OCI-LY7 (cell line): Measurements from ENCODE around the gene THRSP. TPM values are rescaled to one million over a fixed set of nuclear protein-coding genes. Genes with fewer than 3 reads are reported as not detected.

Experiments used
- BruUV-seq: library from RNA; stranded (reverse); fragments of 400-500 nt; replicated peaks from 2 replicates; lab custom pipeline; 2021; lab: Mats Ljungman, UMichigan
- CTCF ChIA-PET: fragments of 300-600 bp; sonication (Branson Sonifier 250); formaldehyde crosslinking; loops from one replicate; lab custom pipeline; 2022; ENCODE audit warnings: antibody characterized with exemption; ENCODE audit not compliant: unreplicated experiment; lab: Charles Lee
- POLR2A ChIA-PET: fragments of 300-600 bp; sonication (Branson Sonifier 250); formaldehyde crosslinking; loops from one replicate; lab custom pipeline; 2022; ENCODE audit warnings: antibody characterized with exemption; lab: Charles Lee
- DNase-seq: peaks from one replicate; pipeline ENCODE4 v3.0.0-alpha.2; 2015; ENCODE audit warnings: low spot score
- H2AFZ ChIP-seq: fragments of 200-600 bp; sonication (generic), shearing (Covaris generic); 2 replicates; pipeline ENCODE4 v1.6.1; 2014; ENCODE audit warnings: mild to moderate bottlenecking, antibody characterized with exemption, low read length, moderate library complexity
- H3K27ac ChIP-seq: fragments of 200-600 bp; sonication (generic); 2 replicates; pipeline ENCODE4 v1.5.1; 2014; ENCODE audit warnings: mixed run types, low read depth, mild to moderate bottlenecking, moderate library complexity, low read length, inconsistent platforms; ENCODE audit not compliant: poor library complexity, severe bottlenecking
- H3K36me3 ChIP-seq: fragments of 200-600 bp; sonication (generic); 2 replicates; pipeline ENCODE4 v1.6.1; 2014; ENCODE audit warnings: mild to moderate bottlenecking, antibody characterized with exemption, low read length, moderate library complexity, mixed read lengths; ENCODE audit not compliant: insufficient read depth
- H3K4me1 ChIP-seq: fragments of 200-600 bp; sonication (generic); 2 replicates; pipeline ENCODE4 v1.5.1; 2014; ENCODE audit warnings: mild to moderate bottlenecking, low read length; ENCODE audit not compliant: insufficient read depth, poor library complexity, severe bottlenecking
- H3K4me2 ChIP-seq: fragments of 200-600 bp; sonication (generic); 2 replicates; pipeline ENCODE4 v1.6.1; 2014; ENCODE audit warnings: mild to moderate bottlenecking, low read length
- H3K4me3 ChIP-seq: fragments of 200-600 bp; sonication (generic); 2 replicates; pipeline ENCODE4 v1.5.1; 2014; ENCODE audit warnings: mild to moderate bottlenecking, low read depth, low read length; ENCODE audit not compliant: poor library complexity, severe bottlenecking
- H3K79me2 ChIP-seq: fragments of 200-600 bp; sonication (generic); 2 replicates; pipeline ENCODE4 v1.6.1; 2016; ENCODE audit warnings: low read depth, mild to moderate bottlenecking, low read length, moderate library complexity, mixed read lengths; ENCODE audit not compliant: insufficient read depth
- H3K9me2 ChIP-seq: fragments of 200-600 bp; sonication (generic); 2 replicates; pipeline ENCODE4 v1.6.1; 2016; ENCODE audit warnings: mild to moderate bottlenecking, low read length, mixed read lengths; ENCODE audit not compliant: insufficient read depth
- H3K9me3 ChIP-seq: fragments of 200-600 bp; sonication (generic); 2 replicates; pipeline ENCODE4 v1.6.1; 2014; ENCODE audit warnings: mild to moderate bottlenecking, mixed run types, low read length, mixed read lengths
- H4K20me1 ChIP-seq: fragments of 200-600 bp; sonication (generic); 2 replicates; pipeline ENCODE4 v1.6.1; 2014; ENCODE audit warnings: mild to moderate bottlenecking, antibody characterized with exemption, low read length, moderate library complexity, mixed read lengths; ENCODE audit not compliant: insufficient read depth
- EZH2phosphoT487 ChIP-seq: fragments of 200-600 bp; sonication (generic); IDR thresholded peaks from 2 replicates; pipeline ENCODE4 v1.6.1; 2018; ENCODE audit warnings: low read depth, borderline replicate concordance, mild to moderate bottlenecking, mixed run types, antibody characterized with exemption, low read length, moderate library complexity, mixed read lengths
- intact Hi-C: fragments of 100-400 bp; cut with micrococcal nuclease; formaldehyde crosslinking; loops from one replicate; pipeline ENCODE4 v1.10.0; 2022; ENCODE audit not compliant: unreplicated experiment
- total RNA-seq, 2 experiments: library from RNA; depleted of rRNA in 1 of 2; stranded (reverse); fragments of >200 nt in 1 of 2; shearing (Covaris generic) in 1 of 2; gene quantifications; 2 replicates each; pipeline ENCODE4 v1.2.3, GENCODE V29; 2014 to 2022
- TF ChIP-seq, protein P1 (sequence below): fragments of 200-600 bp; sonication (generic); conservative IDR thresholded peaks from 2 replicates; pipeline ENCODE4 v1.5.1; 2014; ENCODE audit warnings: mild to moderate bottlenecking, antibody characterized with exemption, low read length, moderate library complexity, mixed read lengths

Gene THRSP
- total RNA-seq, 2 experiments from 2014 or later = not detected

DNA sequence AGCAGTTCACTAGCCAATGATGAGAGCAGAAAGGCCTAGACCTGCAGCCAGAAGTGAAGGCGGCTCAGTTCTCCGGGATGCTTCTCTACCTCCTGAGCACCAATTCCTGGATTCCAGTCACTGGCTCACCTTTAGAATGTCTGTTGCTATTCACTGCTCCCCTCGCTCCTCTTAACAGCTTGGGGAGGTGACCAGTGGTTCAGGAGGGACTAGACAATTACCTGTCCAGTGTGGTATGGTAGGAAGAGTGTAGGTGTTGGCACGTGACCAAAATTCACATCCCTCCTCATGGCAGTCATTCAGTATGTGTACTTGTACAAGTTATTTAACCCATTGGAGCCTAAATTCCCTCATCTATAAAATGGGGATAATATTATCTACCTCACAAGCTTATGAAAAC, 4.0 kb downstream of the THRSP start:
- H3K36me3 ChIP-seq = peaks cover 23% of the 10 kb centered on the region
- BruUV-seq = no TSS peak

DNA sequence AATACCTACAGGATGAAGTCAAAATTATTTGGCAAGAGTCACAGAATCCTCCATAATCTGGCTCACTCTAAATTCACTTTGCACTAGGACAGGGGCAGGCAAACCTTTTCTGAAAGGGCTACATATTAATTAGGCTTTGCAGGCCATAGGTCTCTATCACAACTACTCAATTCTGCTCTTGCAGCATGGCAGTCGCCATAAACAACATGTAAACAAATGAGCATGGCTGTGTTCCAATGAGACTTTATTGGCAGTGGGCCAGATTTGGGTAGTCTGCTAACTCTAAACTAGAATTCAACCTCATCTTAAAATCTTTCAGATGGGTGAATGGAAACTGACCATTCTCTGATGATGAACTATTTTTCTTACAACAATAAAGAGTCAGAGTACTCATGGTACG, 5.8 kb downstream of the THRSP start:
- CTCF ChIA-PET = no interaction called here
- H4K20me1 ChIP-seq = no peaks in the 10 kb centered on the region
- BruUV-seq = no TSS peak

More for the DNA sequence above, 4.0 kb downstream of the THRSP start:
- no peak for DNase-seq
- CTCF ChIA-PET = no interaction called here
- Histone ChIP-seq H2AFZ (no peak overlapping the region), H3K9me3 (no peaks in the 10 kb centered on the region), H4K20me1 (no peaks in the 10 kb centered on the region), H3K9me2 (no peaks in the 10 kb centered on the region), H3K4me2 (no peak overlapping the region), H3K4me3 (no peak overlapping the region), H3K4me1 (no peaks in the 10 kb centered on the region), H3K79me2 (no peaks in the 10 kb centered on the region), H3K27ac (no peak overlapping the region)
- TF ChIP-seq, protein P1, sequence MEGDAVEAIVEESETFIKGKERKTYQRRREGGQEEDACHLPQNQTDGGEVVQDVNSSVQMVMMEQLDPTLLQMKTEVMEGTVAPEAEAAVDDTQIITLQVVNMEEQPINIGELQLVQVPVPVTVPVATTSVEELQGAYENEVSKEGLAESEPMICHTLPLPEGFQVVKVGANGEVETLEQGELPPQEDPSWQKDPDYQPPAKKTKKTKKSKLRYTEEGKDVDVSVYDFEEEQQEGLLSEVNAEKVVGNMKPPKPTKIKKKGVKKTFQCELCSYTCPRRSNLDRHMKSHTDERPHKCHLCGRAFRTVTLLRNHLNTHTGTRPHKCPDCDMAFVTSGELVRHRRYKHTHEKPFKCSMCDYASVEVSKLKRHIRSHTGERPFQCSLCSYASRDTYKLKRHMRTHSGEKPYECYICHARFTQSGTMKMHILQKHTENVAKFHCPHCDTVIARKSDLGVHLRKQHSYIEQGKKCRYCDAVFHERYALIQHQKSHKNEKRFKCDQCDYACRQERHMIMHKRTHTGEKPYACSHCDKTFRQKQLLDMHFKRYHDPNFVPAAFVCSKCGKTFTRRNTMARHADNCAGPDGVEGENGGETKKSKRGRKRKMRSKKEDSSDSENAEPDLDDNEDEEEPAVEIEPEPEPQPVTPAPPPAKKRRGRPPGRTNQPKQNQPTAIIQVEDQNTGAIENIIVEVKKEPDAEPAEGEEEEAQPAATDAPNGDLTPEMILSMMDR = no peak
- no peak for TF ChIP-seq EZH2phosphoT487
- intact Hi-C loops = no loop called here
- POLR2A ChIA-PET = no interaction called here

DNA sequence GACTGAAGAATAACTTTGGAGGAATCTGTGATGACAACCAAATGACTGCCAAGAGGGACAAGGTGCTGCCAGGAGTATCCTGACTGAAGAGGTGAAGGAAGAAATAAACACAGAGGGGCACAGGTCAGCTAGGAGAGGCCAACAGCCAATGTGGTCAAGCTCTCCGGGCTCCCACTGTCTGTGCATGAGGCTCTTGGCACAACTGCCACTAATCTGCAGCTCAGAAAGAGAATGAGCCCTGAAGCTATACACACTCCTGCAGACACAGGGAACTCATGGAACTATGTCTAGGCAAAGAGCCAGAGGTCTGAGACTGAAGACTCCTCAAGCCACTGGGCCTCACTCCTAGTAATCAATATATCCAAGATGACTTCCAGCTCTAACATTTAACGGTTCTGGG, 7.0 kb downstream of the THRSP start:
- no peak for DNase-seq
- no peaks in the 10 kb centered on the region for H3K9me2 ChIP-seq
- H4K20me1 ChIP-seq = no peaks in the 10 kb centered on the region
- peaks cover 24% of the 10 kb centered on the region for H3K36me3 ChIP-seq
- peaks cover 10% of the 10 kb centered on the region; the same call in 1 of the 2 replicates for H3K79me2 ChIP-seq
- ChIA-PET POLR2A (interaction anchor here (0.7 kb wide), 1 partner anchor 8 kb away, joined by 3 read pairs; no protein-coding TSS in a partner anchor), CTCF (no interaction called here)
- no peaks in the 10 kb centered on the region for H3K4me1 ChIP-seq
- H3K27ac ChIP-seq = no peak overlapping the region
- H3K9me3 ChIP-seq = no peaks in the 10 kb centered on the region
- TF ChIP-seq EZH2phosphoT487 = no peak
- TF ChIP-seq, protein P1 = no peak
- intact Hi-C loops = no loop called here
- no peak overlapping the region for H3K4me3 ChIP-seq
- BruUV-seq = no TSS peak
- H3K4me2 ChIP-seq = no peak overlapping the region
- no peak overlapping the region for H2AFZ ChIP-seq

More for the DNA sequence above, 5.8 kb downstream of the THRSP start:
- no peaks in the 10 kb centered on the region for H3K79me2 ChIP-seq
- H3K9me3 ChIP-seq = no peaks in the 10 kb centered on the region
- no peak for TF ChIP-seq EZH2phosphoT487
- TF ChIP-seq, protein P1 = no peak
- no peaks in the 10 kb centered on the region for H3K9me2 ChIP-seq
- DNase-seq = no peak
- no peaks in the 10 kb centered on the region for H3K4me1 ChIP-seq
- H2AFZ ChIP-seq = no peak overlapping the region
- H3K36me3 ChIP-seq = peaks cover 24% of the 10 kb centered on the region
- H3K27ac ChIP-seq = no peak overlapping the region
- no peak overlapping the region for H3K4me2 ChIP-seq
- no peak overlapping the region for H3K4me3 ChIP-seq
- intact Hi-C loops = no loop called here
- POLR2A ChIA-PET = no interaction called here
